GM12801 (cell line): ENCODE data around the gene AGAP4.
"Not testable (repeated sequence)": the region's sequence is repeated elsewhere in the genome, so short reads cannot be mapped to it uniquely, and the experiment has no call there.

ENCODE experiments used
- CTCF ChIP-seq: IDR thresholded peaks from one replicate; pipeline ENCODE4 v1.5.1; 2011; ENCODE audit warnings: control low read depth; ENCODE audit not compliant: insufficient read length; ENCODE audit errors: extremely low read depth

AGAP4 gene

GRCh38 chr10:45847400-45847799 lies at the start of gene AGAP4:
Gene AGAP4, minus strand, starts transcription at chr10:45847500. Its CDS starts 153 bp downstream, at chr10:45847347.
- not testable (repeated sequence) for TF ChIP-seq CTCF

GRCh38 chr10:45819552-45819951 lies 27.7 kb downstream of the AGAP4 start:
- no peak for TF ChIP-seq CTCF

- TF ChIP-seq CTCF = no peak
Measured at GRCh38 chr10:45817912-45818311, 29.4 kb downstream of the AGAP4 start.

GRCh38 chr10:45817130-45817859 lies 30.0 kb downstream of the AGAP4 start:
- TF ChIP-seq CTCF = no peak

- no peak for TF ChIP-seq CTCF
Measured at GRCh38 chr10:45811075-45811474, 36.2 kb downstream of the AGAP4 start.

GRCh38 chr10:45809837-45810236 lies 37.5 kb downstream of the AGAP4 start:
- no peak for TF ChIP-seq CTCF
